Kidney glomerular epithelial cell (primary cell): ENCODE measurements around the gene PRDM16.
"Not testable (repeated sequence)": the region's sequence is repeated elsewhere in the genome, so short reads cannot be mapped to it uniquely, and the experiment has no call there.

ENCODE experiments used
- DNase-seq: peaks from one replicate; lab custom pipeline; 2025; lab: John Stamatoyannopoulos, UW

The PRDM16 gene

DNA sequence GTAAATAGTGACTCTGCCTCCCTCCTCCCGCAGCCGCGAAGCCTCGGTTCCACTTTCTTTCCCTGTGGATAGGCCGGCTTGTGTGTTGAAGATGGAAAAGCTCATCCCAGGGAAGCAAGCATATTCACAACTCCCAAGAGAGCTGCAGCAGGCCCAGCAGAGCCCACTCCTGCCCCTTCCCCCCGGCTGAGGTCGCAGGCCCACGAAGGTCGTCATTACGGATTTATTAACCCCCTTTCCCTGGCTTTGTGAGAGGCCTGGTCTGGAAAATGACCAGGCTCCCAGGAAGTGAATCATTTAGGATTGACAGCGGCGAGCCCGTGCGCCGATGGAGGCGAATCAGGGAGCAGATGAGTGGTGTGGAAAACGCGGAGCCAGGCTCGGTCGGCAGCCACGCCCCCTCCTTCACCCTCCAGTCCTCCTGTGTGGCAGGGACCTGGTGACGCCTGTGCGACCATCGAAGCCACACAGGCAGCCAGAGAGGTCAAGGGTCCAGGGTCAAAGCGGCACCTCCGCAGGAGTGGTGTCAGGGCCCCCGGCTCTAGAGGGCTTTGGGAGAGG lies 93.4 kb downstream of the PRDM16 start:
- no peak for DNase-seq

DNA sequence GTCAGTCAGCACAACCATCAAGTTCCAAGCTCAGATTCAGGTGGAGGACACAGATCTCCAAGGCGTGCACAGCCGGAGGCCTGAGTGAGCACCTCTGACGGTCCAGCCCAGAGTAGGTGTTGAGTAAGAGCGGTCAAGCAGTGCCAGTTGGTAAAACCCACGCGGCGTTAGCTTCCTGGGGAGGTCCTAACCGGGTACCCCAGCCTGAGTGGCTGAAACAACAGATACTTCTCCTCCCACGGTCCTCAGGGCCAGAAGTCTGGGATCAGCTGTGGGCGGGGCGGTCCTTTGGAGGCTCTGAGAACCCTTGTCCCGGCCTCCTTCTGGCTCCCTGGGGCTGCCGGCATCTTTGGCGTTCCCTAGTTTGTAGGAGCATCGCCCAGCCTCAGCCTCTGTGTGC lies 94.4 kb downstream of the PRDM16 start:
- no peak for DNase-seq

DNA sequence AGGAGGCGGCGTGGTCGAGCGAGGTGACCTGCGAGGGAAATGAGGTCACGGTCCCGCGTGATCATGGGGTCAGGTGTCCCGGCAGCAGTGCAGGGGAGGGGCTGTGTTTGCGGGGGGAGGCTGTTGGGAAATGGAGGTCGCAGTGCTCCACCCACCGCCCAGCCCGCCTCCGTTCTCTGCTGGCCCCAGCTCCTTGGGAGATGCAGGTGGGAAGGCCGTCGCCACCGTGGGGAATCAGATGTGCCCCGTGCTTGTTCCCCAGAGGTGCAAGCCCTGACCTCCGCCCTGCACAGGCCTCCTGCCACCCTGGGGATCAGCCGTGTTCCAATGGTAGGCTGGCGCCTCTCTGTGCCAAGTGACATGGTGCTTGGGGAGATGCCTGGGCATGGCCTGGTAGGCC lies 95.7 kb downstream of the PRDM16 start:
- DNase-seq, result no peak

DNA sequence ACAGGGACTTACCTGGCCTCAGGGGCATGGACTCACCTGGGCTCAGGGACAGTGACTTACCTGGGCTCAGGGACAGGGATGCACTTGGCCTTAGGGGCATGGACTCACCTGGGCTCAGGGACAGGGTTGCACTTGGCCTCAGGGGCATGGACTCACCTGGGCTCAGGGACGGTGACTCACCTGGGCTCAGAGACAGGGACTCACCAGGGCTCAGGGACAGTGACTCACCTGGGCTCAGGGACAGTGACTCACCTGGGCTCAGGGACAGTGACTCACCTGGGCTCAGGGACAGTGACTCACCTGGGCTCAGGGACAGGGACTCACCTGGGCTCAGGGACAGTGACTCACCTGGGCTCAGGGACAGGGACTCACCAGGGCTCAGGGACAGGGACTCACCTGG lies 96.2 kb downstream of the PRDM16 start:
- DNase-seq, result not testable (repeated sequence)

DNA sequence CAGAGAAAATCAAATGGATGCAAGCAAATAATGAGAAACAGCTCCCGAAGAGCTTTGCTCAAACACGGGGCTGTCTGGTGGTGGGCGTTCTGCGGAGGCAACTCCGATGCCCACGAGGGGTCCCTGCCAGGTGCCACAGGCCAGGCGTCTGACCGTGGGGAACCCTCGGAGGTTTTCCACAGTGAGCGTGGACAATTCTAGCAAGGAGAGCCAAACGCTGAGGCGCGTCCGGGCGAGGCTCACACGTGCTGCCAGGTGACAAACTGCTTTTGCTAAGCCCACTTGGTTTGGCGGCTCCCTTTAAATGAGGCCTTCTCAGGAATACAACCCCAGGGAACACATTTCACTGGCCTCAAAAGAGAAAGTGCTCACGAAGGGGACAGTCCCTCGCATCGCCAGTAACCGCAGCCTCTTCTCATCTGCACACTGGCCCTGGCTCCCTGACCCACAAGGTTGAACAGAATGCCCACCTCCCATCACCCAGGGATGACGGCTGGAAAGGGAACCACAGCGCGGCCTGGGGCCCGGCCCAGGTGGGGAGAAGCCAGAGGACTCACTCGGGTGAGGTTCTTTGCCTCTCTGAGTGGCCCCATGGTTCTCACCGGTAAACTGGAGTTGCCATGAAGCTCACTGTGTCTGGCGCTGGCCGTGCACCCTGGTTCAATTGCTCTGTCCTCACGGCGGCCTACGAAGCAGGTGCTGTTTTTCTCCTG lies 97.4 kb downstream of the PRDM16 start:
- DNase-seq, result no peak

DNA sequence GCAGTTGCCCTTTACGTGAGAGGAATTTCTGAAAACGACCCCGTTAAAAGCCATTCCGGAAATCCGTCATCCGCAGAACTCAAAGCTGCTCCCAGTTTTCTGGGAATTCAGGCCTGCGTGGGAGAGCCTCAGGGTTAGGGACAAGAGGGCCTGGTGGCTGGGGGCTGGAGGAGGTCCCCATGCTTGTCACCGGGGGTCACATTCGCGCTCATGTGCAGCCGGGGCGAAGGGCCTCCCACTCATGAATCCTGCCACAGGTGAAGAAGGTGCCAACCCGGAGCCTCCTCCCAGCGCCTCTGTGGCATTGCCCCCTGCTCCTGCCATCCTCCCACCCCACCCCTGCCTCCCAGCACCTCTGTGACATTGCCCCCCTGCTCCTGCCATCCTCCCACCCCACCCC lies 98.3 kb downstream of the PRDM16 start:
- DNase-seq, result no peak

DNA sequence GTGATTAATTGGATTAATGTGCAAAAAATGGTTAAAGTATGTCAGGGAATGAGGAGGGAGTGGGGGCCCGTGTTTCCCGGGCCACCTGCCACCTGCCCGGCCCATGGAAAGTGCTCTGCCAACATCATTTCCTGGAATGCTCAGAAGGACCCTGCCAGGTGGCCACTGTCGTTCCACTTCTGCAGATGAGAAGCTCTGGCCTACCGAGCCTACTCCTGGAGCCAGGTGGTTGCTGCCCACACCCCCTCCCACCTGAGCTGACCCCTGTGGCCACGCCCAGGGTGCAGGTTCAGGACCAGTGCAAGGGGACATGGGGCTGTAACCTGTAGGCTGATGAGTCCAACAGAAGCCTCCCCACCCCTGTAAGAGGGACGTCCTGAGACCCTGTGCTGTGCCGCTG lies 99.7 kb downstream of the PRDM16 start:
- DNase-seq, result no peak

DNA sequence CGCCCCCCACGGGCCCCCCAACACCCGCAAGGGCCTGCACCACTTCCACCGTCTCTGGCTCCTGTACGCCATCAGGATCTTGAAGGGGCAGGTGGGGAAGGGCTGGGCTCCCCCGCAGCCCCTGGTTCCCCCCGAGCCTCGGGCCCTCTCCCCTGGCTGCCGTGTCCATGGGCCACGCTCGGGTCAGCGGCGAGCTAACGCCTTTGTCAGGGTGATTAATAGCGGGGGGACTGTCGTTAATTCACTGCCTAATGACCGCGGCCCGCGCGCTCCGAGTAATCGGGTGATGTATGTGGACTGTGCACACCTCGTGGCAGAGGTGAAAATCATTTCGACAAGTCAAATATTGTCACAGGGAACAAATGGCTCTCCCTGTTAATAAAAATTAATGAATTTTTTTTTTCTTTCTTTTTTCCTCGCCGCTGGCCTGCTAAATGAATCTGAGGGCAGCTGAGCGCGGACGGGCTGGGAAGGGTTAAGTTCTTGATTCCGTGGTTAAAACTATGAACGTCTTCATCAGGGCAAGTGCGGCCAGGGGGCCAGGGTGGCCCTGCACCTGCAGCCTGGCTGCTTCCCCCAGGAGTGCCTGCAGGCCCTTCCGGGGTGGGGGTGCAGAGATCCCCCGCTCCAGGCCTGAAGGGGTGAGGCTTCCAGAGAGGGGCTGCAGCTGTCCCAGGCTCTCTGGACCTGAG lies 100.8 kb downstream of the PRDM16 start:
- DNase-seq, result no peak

DNA sequence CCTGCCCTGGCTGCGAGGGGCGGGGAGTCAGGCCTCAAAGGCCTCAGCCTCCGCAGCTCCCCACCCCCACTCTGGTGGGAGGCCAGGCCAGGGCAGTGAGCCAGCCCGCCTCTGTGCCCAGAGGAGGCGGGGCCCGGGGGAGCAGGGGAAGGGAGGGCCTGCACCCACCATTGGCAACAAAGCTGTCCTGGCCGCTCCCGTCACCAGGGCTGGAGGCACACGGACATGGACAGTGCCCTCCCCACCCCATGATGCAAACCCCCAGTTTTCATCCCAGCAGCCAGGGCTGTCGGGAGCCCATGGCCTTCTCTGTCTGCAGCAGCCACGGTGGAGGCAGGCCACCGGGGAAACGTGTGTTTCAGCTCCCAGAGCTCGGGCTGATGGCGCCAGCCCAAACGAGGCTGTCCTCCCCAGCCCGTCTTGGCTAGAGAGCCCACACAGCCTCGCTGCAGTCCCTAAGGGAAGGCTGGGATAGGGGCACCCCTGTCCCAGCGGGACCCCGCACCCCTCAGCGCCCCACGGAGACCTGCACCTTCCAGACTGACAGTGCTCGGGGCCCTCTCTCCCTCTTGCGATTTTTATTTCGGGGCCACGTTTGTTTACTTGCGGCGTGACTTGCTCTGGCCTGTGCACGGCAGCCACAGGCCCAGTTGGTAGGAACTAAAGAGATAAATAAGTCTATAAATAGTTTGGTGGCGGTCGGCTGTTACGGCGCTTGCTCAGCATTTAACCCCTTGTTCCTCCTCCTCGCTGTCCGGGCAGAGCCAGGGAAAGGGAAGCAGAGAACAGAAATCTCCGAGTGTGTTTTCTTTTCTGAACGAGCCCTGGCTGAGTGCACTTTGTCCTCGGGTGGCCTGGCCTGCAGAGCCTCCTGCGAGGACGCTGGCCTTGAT lies 101.8 kb downstream of the PRDM16 start:
- no peak for DNase-seq

DNA sequence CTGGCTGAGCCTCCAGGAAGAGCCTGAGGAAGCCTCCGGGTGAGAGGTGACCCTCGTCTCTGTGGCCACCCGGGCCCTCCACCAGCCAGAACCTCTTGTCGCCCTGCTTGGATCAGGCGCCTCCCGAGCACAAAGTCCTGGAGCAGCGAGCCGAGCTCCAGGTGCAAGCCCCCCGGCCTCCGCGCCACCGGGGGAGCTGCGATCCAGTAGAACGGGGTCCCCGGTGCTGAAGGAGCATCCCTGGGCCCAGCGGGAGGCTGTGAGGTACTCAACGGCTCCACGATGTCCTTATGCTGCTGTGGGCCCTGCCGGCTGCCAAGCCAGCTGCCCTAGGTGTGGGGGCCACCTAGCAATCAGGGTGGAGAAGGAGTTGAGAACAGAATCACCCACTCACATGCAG lies 102.8 kb downstream of the PRDM16 start:
- no peak for DNase-seq

DNA sequence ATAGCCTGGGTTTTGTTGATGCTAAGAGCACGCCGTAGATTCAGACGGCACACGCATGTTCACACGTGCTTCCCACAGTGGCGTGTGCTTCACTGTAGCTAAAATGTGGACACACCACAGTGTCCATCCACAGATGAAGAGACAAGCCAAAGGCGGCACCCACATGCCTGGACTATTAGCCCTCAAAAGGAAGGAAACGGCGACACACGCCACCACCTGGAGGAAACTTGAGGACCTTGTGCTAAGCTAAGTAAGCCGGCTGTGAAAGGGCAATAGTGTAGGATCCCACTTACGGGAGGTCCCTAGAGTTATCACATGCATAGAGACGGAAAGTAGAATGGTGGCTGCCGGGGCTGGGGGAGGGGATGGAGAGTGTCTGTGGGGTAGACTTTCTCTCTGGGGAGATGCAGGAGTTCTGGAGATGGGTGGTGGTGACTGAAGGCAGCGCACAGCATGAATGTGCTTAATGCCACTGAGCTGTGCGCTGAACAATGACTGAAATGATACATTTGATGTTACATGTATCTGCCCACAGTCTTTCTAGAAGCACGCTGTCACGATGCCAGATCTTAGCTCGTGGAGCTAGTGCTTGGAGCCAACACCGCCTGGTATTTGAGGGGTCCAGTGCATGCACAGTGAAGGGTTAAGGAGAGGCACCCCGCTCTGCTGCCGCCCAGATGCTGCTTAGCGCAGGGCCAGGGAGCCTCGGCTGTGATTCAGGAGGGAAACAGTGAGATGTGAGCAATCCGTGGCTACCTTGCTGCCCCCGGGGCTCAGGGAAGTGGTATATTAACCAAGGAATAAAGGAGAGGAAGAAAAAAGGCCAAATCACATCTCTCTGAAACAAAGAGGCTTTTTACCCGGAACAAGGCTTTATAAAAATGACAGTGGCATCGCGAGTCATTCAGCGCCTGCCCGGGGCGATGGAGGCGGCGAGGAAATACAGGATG lies 103.7 kb downstream of the PRDM16 start:
- no peak for DNase-seq

DNA sequence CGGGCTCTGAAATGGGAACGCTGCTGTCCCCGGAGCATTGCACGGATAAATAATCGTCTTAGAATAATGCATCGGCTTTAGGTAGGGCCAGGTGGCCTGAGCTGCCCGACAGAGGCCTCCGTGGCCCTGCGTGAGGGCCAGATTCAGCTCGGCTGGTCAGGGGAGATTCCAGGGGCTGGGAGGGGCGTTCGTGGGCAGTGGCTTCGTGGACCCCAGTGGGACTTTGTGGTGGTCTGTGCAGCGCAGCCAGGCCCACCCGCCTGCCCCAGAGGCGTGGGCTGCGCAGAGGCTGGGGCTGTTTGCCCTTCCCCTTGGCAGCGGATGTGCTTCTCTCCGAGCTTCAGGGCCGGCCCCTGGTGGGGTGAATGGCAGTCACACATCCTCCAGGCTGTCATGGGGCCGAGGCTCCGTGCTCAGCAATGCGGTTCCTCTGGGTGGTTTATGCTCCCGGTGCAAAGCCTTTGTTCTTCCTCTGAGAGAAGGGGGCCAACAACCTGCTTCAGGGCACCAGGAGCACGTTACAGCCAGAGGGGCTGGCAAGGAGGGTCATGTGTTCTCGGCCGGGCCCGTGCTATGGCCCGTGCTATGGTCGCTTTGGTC lies 104.5 kb downstream of the PRDM16 start:
- no peak for DNase-seq

DNA sequence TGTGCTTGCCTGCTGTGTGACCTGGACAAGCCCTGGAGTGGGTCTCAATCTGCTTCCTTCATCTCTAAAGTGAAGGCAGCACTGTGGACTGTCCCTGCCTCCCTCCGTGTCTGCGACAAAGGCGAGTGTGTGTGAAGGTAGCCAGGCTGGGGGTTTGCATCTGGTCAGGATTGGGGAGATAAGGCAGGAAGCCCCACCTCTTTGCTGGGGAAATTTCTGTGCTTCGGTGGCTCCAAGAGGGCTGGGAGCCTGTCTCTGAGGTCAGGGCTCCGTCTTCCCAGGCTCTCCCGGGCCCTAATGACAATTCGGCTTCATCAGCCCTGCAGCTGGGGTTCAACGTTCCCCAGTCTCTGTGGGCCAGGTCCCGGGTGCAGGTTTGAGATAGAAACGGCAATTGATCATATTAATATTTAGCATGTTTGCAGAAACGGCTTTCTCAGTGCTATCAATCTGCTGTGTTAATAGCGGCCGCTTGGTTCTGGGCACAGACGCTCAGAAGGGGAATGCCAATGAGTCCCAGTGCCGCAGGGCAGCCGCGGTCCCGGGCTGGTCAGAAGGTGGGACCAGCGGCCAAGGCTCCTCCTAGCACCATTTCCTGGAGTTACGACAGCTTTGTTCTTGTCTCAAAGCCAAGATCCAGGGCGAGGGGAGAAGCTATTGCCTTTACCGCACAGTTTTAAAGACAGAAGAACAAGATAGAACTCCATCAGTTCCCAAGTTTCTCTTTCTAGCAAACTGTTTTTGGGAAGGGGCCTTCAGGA lies 105.7 kb downstream of the PRDM16 start:
- DNase-seq, result no peak

DNA sequence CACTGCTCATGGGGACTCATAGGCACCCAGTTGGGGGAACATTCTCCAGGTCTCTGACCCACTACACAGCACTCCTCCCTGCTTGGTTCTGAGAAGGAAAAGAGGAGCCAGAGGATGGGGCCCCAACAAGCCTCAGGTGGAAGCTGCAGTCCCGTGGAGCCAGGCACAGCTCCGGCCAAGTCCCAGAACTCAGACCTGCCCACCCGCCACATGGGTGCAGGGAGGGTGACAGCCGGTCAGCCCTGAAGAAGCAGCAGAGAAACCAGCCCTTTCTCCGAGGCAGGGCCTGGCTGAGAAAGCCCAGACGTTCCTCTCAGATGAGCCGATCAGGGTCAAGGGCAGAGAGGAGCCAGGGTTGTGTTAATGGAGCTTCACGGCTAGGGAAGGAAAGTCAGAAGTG lies 106.5 kb downstream of the PRDM16 start:
- no peak for DNase-seq

DNA sequence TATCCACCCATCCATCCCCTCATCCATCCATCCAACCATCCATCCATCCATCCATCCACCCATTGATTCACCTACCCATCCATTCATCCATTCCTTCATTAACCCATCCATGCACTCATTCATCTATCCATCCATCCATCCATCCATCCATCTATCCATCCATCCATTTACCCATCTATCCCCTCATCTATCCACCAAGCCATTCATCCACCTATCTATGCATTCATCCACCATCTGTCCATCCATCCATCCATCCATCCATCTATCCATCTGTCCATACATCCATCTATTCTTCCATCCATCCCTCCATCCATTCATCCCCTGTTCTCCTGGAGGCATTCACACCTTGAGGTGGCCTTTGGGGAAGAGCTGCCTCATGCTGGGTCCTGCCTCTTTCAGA lies 107.0 kb downstream of the PRDM16 start:
- DNase-seq, result no peak

DNA sequence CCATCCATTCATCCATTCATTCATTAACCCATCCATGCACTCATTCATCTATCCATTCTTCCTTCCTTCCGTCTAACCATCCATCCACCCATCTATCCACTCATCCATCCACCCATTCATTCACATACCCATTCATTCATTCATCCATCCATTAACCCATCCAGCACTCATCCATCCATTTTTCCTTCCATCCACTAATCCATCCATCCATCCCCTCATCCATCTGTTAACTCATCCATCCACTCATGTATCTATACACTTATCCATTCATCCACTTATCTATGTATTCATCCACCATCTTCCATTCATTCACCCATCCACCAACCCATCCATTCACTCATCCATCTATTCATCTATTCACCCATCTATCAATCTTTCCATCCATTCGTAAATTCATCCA lies 107.8 kb downstream of the PRDM16 start:
- no peak for DNase-seq

DNA sequence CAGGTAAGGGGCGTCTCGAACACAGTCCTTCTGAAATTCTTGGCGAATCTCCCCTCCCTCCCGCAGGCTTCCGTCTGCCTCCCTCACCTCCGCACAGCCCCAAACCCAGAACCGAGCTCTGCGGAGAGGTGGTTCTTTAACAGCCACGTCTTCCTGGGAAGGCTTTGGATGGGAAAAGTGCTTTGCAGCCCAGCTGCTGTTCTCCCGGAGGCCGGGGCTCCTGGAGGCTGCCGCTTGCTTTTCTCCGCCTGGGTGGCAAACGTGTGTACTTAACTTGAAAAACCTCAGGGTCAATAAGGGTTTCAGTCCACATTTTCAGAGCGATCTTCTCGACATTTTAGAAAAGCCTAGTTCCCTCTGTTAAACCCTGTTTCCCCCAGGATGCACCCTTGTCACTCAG lies 109.3 kb downstream of the PRDM16 start:
- no peak for DNase-seq

DNA sequence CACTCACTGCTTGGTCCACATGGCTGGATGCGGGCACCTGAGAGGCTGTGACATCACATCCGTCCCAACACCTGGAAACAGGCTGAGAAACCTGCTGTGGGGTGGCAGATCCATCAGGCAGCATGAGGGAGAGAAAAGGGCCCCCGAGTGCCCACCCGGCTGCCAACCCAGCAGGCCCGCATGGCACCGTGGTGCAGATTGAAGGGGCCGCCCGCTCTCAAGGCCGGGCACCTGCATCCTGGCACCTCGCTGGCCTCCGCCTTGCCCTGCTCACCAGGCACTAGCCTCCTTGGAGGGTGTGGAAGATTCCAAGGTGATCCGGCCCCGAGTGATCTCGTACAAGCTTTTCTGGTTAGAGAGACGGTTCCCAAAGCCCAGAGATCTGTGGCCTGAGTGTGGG lies 110.5 kb downstream of the PRDM16 start:
- DNase-seq, result no peak

DNA sequence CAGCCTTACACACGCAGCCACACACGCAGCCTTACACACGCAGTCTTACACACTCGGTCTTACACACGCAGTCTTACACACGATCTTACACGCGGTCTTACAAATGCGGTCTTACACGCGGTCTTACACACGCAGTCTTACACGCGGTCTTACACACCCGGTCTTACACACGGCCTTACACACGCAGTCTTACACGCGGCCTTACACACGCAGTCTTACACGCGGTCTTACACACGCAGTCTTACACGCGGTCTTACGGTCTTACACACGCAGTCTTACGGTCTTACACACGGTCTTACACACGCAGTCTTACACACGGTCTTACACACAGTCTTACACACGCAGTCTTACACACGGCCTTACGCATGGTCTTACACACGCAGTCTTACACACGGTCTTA lies 111.9 kb downstream of the PRDM16 start:
- DNase-seq, result no peak

DNA sequence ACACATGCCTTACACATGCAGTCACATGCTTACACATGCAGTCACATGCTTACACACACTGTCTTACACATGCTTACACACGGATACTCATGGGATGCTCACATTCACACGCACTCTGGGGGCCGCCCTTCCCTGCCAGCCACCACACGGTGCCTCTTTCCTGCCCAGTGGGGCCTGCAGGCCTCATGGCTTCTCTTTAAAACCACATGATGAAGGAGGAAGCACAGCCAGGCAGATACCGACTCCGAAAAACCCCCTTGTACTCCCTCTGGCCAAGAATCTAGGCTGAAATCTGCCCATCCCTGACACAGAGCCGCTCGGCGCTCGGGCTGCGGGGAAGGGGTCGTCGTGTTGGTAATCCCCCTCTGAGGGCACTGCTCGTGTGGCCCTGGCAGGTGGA lies 113.0 kb downstream of the PRDM16 start:
- no peak for DNase-seq
